NT2/D1 (cell line): Measurements from ENCODE around the gene P2RY11.

Experiments used
- SUZ12 ChIP-seq: IDR thresholded peaks from 2 replicates; pipeline ENCODE4 v1.6.1; 2011; ENCODE audit not compliant: insufficient read length, insufficient read depth; ENCODE audit errors: extremely low read depth
- YY1 ChIP-seq: IDR thresholded peaks from 2 replicates; pipeline ENCODE4 v1.6.1; 2011; ENCODE audit not compliant: insufficient read length, insufficient read depth
- ZNF274 ChIP-seq: IDR thresholded peaks from 2 replicates; pipeline ENCODE4 v1.6.1; 2011; ENCODE audit warnings: mild to moderate bottlenecking, low read depth, low read length

- TF ChIP-seq SUZ12 = no peak
- TF ChIP-seq YY1 = no peak
- no peak for TF ChIP-seq ZNF274
Observed at GRCh38 chr19:10074153-10074552, 37.3 kb upstream of the P2RY11 start.
